NCI-H226 (cell line): ENCODE data around the gene MAD2L1.
"Not testable (repeated sequence)": the region's sequence is repeated elsewhere in the genome, so short reads cannot be mapped to it uniquely, and the experiment has no call there.

Source experiments
- DNase-seq: peaks from one replicate; pipeline ENCODE4 v3.0.0-alpha.2; 2015

MAD2L1 gene

DNA sequence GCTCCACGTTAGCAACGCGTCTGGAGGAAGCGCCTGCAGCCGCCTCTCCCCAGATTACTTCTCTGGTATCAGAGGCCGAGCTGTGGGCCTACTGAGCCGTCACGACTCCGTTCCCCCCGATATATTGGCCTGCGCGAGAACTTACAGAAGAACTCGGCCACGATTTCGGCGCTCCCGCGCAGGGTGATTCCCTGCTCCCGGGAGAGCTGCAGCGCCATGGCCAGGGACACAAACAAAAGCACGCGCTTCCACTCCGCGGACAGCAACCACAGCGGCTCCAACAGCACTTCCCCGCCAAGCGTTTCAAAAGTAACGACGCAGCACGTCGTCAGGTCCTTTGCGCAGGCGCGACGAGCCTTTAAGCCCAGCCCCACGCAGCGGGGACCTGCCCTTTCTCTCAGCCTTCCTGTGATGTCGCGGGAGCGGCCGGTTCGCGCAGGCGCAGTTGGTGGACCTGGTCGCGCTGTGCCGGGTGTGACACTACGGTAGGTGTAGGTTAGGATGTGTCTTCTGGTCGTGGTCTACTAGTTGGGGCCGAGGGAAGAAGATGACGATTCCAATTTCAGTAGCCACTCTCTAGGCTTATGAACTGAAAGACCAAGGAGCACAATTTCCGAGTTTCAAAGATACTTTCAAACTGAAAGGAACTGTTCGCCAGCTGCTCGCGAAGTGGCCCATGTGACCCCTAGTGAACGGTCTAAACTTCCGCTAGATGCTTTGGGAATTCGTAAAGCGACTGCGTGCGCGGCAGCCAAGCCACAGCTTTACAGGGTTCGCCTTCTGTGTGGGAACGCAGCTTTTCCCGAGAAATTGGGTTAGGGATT is at the start of gene MAD2L1:
Gene MAD2L1, minus strand, starts transcription at position 332 of the 824 bp plus-strand sequence. Its CDS starts 114 bp downstream, at position 218.
- DNase-seq: peak; percentile 94

DNA sequence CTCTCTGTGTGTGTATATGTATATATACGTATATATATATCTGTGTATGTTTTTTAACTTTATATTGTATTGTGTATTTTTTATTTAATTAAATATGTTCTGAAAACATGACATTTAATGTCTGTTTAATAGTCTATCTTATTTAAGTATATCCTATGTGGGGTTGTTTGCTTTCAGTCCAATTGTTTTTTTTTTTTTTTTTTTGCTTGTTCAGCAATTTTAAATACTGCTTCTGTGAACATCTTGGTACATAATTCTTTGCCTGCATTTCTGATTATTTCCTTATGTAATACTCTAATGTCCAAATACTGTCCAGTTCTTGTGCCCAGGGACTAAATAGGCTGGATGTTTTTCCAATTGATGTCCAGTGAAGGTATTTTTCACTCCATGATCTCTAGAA is 45.1 kb upstream of the MAD2L1 start:
- DNase-seq: no peak

DNA sequence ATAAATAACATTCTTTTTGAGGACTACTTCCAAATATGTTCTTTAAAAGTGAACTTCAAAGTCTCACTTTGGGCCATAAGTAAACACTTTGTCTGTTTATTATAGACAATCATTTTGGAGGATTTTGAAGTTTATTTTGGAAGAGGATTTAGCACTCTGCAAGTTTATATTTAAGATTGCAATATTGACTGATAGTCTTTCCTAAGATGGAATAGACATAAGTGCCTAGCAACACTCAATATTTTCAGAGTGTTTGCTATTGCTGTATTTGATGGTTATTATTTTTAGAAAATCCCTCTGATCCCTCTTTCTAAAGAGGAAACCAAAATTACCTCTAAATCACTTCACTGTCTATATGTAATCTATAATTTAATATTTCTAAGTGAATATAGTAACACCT is 42.8 kb upstream of the MAD2L1 start:
- no peak for DNase-seq

DNA sequence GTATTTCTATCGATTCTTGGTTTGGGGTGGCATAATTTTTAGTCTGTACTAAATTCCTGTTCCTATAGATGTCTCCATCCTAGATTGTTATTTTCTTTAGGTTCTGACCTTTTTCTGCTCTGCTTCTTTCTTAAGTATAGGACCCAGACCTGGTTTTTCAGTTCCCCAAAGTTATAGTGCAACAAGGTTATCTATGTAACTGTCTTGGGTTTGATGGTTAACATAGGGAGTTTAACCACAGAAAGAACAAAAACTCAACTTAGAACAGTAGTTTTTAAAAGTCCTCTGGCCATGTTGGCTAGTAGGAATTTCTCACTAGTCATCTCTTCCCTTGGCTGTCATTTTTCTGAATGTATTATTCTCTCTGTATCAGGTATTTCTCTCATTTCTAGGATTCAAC is 38.8 kb upstream of the MAD2L1 start:
- DNase-seq: no peak

DNA sequence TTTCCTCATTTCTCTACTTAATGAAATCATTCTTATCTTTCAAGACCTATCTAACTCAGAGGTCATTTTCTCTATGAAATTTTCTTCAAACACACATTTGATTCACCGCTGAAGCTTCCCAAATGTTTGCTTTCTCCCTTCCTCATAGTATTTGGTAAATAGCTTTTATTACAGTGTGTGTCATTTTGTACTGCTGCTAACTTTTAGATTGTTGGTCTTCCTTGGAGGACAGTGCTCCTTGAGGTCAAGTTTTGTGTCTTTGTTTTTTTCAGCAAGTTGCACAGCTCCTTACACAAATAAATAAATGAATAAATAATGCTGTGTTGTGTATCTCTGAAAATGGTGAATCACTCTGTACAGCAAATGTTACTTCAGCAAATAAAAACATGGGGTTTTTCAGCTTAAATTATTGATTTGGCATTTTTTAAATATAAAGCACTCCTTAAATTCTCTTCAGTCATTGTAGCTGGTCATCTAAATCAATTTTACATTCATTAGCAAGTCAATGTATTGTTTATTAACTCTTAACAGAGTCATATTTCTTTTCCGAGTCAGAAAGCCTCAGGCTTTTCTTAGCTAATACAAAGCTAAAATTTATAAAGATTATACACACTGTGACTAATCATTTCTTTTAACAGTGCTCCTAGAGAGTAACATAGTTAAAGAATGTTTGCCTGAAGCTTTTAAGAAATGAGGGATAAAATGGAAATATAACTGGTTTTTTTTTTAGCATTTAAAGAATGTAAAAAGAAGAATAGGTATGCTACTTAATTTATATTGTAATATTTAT is 30.1 kb upstream of the MAD2L1 start:
- DNase-seq: no peak

DNA sequence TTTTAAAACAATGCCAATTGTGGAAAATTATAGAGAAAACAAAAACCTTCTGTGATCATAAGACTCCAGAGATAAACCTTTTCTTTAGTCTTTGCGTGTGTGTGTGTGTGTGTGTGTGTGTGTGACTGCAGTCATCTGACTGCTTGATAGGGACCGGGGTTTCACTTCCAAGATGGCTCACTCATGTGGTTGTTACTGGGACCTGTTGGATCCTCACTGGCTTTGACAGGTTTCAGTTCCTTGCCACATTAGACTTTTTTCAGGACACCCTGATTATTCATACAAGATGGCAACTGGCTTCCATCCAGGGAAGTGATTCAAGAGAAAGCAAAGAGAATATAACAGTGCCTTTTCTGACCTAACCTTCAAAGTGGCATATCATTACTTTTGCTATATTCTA is 21.9 kb upstream of the MAD2L1 start:
- DNase-seq: no peak

DNA sequence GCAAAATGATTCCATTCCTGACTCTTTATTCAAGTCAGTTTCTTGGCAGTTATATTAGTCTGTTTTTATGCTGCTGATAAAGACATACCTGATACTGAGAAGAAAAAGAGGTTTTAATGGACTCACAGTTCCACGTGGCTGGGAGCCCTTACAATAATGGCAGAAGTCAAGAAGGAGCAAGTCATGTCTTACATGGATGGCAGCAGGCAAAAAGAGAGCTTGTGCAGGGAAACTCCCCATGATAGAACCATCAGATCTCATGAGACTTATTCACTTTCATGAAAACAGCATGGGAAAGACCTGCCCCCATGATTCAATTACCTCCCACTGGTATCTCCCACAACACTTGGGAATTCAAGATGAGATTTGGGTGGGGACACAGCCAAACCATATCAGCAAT is 21.4 kb upstream of the MAD2L1 start:
- DNase-seq: not testable (repeated sequence)

DNA sequence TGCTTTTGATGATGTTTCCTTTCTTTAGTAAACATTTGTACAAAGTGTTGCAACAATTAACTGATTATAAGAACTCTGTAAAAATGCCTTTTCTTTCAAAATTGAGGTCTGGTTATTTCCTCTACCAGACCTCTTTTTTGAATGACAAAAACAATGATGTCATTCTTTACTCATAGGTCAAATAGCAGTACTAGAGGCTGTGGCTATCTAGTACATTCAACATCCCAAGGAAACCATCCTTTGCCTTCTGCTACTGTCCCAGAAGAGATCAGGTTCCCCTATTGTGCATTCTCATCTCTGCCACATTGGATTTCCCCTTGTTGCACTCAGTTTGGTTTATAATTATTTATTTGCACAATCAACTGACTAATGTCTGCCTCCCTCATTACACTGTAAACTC is 19.1 kb upstream of the MAD2L1 start:
- DNase-seq: no peak

DNA sequence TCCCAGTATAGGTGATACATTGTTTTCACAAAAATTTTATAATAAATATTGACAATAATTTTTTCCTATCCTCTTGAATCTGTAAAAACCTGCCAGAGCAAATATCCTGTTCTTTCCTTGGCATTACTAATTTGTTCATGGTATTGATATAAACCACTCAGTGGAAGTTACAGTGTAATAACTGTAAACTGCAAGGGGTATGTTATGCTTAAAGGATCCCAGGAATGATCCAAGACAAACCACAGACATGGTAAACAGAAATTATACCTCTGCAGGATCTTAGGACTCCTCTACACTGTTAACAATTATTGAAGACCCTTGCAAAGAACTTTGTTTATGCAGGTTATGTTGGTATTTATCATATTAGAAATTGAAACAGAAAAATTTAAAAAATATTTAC is 17.7 kb upstream of the MAD2L1 start:
- DNase-seq: no peak

DNA sequence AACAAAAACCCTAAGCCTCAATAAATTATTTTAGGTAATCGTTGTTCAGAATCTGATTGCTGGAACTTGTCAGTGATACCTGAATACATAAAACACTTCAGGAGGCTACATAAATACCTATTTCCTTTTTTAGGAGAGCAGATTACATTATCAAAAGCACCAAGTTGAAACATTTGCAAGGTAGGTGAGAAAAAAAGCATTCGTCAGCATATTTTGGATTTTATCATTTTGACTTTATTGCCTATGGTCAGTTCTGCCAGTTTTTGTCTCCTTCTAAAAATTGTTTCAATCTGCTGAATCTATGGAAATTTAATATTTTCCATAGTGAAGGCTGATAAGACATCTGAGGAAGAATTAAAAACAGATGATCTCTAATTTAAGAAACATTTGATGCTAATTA is 16.5 kb upstream of the MAD2L1 start:
- DNase-seq: no peak

DNA sequence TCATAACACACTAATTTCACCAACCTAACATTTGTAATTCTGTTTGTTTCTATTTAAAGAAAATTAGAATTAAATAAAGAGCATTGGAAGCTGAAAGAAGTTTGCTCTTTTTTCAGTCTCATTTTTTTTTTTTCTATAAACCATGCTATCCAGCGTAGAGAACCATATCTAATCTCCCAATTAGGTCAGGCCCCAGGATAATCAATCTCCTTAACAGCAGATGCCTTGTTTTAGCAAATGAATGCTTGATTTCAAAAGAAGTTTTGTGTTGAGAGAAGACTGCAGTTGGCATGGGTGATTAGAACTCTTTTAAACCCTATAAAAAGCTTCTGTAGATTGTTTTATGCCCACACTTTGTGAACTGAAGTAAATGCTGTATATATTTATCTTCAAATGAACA is 15.6 kb upstream of the MAD2L1 start:
- no peak for DNase-seq

DNA sequence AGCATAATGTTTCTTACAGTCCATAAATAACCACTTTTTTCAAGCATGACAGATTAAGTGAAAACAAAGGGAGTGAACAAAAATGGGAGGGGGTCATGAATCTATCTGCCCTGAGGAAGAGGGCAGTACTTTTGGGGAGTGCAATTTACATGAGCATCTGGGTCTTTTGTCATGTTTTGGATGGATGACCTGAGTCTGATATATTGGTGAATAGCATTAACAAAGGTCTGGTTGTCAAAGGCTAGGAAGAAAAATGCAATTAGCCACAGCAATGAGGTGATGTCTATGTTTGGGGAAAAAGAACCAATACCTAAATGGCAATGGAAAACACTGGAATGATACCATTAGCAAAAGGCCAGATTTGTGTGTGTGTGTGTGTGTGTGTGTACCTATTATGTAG is 15.1 kb upstream of the MAD2L1 start:
- no peak for DNase-seq

DNA sequence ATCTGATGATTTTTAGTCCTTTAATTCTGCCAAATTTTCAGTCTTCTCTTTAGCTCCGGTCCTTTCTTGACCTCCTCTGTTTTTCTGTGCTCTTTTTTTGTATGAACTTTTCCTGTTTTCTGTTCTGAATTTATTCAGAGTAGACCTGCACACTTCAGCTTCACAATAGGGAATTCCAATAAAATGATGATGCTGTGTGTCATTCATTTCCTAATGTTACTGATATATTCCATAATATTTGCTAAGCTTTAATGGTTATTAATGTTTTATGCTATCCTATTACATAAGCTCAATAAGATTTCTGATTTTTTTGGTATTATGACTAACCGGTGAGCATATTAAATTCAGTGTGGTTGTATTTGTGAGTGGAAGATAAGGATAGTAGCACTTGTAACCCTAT is 13.9 kb upstream of the MAD2L1 start:
- DNase-seq: no peak

DNA sequence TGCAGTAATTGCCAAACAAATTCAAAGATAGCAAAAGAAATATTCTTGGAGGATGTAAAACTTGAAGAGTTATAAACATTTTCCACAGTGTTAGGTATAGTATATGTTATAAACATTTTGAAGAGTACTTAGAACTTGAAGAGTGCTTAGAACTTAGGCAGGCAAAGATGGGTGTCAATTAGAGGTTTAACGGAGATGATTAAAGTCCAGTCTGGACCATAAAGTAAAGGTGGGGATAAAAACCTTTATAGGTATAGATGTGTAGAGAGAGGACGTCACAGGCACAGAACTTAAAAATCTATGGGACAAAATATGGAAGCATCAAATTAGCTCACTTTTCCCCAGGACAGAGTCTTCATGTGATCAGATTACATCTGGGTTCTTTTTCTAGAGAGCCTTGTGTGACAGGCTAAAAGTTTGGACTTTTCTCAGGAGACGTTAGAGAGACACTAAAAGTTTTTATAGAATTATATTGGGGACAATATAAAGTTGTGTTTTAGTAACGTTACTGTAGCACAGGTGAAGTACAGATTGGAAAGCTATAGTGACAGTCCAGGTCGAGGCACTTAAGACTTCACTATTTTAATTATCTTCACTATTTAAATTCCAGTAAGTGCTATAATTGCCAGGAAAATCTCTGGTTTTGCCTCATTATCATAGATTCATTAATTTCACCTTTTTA is 13.3 kb upstream of the MAD2L1 start:
- no peak for DNase-seq

DNA sequence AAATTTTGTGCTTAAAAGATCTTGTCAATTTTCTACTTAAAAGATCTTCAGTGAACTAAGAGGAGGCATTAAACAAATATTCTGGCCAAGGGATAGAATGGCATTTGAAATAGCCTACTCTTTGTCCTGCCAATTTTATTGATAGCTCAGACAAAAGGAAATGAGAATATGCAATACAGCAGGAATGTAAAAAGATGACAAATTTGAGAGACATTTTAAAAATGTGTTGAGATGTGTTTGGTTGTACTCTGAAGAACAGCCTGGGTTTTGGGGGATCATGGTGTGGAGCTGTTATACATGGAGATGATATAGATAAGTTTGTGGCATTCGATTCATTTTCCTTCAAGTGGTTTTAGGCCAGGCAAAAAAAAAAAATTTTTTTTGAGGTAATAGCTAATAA is 11.6 kb upstream of the MAD2L1 start:
- DNase-seq: no peak

DNA sequence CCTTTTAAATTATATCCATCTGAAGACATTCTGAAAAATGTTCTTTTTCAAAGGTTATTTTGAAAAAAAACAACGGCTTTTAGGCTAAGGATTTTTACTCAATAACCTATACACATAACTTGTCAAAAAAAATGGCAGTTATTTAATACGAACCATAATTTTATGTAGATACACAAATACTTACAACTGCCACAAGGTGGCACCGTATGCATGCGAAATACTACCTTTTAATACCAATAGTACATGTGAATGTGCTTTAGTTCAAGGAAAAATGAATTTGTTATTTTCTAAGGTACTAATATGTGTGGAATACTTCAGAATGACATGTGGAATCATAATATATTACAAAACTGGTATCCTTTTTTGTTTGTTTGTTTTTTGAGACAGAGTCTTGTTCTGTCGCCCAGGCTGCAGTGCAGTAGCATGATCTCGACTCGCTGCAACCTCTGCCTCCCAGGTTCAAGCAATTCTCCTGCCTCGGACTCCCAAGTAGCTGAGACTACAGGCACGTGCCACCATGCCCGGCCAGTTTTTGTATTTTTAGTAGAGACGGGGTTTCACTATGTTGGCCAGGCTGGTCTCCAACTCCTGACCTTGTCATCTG is 4.6 kb upstream of the MAD2L1 start:
- DNase-seq: no peak

DNA sequence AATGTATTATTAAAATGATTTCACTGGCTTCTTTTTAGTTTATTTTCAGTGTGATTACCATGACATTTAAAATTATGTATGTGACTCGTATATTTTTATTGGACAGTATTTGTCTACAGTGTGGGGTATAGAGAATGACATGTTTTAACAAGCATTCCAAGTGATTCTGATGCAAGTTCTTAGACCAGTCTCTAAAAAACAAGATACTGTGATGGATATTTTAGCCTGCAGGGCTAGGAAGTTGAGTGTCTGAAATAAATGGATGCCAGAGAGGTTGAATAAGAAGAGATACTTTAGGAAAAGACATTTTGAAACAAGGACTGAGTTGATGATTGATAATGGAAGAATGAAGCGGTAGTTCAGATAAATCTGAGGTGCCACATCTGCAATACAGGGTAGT is 3.5 kb upstream of the MAD2L1 start:
- no peak for DNase-seq

DNA sequence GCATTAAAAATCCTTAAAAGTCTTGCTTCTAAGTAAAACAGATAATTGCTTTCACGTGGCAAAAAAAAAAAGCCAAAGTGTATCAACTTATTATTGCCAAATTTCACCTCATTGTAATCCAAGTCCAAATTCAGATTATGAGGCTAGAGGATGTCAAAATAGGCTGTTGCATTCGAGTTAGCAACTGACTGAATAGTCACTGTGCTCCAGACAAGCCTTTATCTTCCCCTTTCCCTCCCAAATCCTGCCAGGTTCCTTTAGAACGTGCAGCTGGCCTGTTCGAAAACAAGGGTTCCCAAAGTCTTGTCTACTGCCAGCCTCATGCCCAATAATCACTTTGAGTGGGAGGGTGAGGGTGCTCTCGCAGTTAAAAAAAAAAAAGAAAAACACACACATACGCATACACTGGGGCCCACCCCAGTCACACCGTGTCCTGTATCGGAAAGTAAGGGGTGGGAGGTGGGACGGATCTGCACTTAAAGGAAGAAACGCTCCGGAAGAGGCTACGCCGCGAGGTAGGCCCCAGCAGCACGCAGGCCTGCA is 603 bp downstream of the MAD2L1 start:
- DNase-seq: no peak

DNA sequence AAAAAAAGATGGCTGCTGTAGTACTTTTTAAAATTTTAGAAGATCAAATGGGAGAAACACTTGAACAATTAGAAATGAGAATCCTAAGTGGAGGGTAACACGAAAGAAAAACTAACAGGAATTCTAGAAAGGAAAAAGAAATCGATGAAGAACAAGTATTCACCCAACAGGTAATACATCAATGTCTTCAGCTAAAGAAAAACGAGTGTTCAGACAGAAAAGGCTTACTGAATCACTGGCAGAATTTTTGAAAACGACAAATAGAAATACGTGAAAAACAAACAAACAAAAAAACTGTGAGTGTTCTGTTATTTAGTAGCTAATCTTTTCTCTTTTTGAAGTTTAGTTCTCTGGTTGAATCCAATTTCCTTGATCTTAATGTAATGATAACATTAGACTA is 1.8 kb downstream of the MAD2L1 start:
- no peak for DNase-seq

DNA sequence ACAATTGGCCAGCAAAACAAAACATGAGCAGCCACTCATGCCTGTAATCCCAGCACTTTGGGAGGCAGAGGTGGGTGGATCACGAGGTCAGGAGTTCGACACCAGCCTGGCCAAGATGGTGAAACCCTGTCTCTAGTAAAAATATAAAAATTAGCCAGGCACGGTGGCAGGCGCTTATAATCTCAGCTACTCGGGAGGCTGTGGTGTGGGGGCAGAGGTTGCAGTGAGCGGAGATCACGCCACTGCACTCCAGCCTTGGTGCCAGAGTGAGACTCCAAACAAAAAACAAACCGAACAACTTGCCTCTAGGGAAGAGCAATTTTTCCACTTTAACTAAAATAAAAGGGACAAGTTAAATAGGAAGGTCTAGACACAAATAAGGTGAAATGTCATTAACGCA is 2.9 kb downstream of the MAD2L1 start:
- DNase-seq: not testable (repeated sequence)

DNA sequence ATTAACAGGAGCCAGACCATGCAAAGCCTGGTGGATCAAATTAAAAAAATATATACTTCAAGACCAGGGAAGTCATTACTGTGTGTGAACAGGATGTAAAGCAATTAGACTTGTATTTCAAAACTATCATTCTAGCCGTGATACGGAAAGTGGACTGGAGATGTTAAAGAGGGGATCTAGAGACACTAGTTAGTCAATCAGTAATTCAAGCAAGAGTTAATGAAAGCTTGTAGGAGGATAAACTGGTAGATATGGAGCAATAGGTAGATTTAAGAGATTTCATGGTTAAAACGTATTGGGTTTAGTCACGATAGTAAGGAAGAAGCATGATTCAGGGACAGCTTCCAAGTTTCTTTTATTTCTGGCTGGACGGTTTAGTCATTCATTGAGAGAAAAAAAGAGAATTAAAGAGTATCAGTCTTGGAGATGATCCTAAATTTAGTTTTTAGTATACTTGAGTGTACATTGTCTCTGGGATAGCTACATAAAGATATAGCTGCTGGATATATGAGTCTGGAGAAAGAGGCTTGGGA is 3.9 kb downstream of the MAD2L1 start:
- DNase-seq: no peak

DNA sequence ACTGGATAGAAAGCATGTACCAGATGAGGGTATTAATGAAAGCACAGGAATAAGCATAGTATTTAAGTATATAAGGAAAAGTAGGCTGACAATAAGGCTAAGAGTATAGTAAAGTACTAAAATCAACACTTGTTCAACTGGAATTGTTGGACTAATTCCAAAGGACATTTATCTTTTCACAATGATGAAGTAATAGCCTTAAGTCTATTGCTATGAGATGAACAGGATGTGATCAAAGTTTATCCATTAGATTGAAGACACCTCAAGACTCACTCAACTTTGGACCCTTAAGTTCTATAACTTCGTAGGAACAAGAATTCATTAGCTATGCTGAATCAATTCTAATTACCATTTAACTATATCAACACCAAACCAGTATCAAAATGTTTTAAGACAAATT is 7.6 kb downstream of the MAD2L1 start:
- DNase-seq: no peak

DNA sequence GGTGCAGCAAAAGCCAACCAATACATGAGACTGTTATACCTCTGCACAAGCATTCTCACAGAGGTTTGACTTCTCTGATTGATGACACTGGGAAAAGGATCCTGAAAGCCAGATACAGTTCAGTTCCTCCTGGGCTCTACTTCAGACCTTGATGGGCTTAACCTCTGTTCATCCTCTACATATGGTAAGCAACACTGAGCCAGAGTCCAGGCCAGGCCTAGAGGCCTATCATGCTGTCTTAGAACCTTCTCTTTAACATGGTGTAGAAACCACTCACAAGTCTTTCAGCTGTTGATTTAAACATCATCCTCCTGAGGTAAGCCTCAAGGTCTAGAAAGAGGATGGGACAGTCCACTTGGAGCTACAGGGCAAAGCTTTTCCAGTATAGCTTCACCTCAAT is 9.2 kb downstream of the MAD2L1 start:
- no peak for DNase-seq
